ENCODE measurements around the gene EPS15.
"Not testable (repeated sequence)": the region's sequence is repeated elsewhere in the genome, so short reads cannot be mapped to it uniquely, and the experiment has no call there.

Gene EPS15

GRCh38 chr1:51422367-51423072 is 96.5 kb downstream of the EPS15 start:
- no peak for DNase-seq

- DNase-seq = peak; percentile 35
Observed at GRCh38 chr1:51421964-51422363, 97.1 kb downstream of the EPS15 start.

- DNase-seq = no peak
Observed at GRCh38 chr1:51420867-51421627, 98.0 kb downstream of the EPS15 start.

- no peak for DNase-seq
Observed at GRCh38 chr1:51418384-51418959, 100.6 kb downstream of the EPS15 start.

GRCh38 chr1:51417496-51418383 is 101.3 kb downstream of the EPS15 start:
- DNase-seq = no peak

- no peak for DNase-seq
Observed at GRCh38 chr1:51416910-51417309, 102.2 kb downstream of the EPS15 start.

- no peak for DNase-seq
Observed at GRCh38 chr1:51415963-51416362, 103.1 kb downstream of the EPS15 start.

GRCh38 chr1:51414811-51415210 is 104.3 kb downstream of the EPS15 start:
- no peak for DNase-seq

GRCh38 chr1:51411820-51412219 is 107.2 kb downstream of the EPS15 start:
- DNase-seq = not testable (repeated sequence)

GRCh38 chr1:51410568-51411460 is 108.3 kb downstream of the EPS15 start:
- DNase-seq = no peak

GRCh38 chr1:51409755-51410541 is 109.1 kb downstream of the EPS15 start:
- not testable (repeated sequence) for DNase-seq

GRCh38 chr1:51392241-51392640 is 126.8 kb downstream of the EPS15 start:
- no peak for DNase-seq

GRCh38 chr1:51390641-51391040 is 128.4 kb downstream of the EPS15 start:
- not testable (repeated sequence) for DNase-seq

- DNase-seq = not testable (repeated sequence)
Observed at GRCh38 chr1:51387288-51387687, 131.8 kb downstream of the EPS15 start.

GRCh38 chr1:51386259-51386658 is 132.8 kb downstream of the EPS15 start:
- DNase-seq = not testable (repeated sequence)

- DNase-seq = no peak
Observed at GRCh38 chr1:51385776-51386175, 133.3 kb downstream of the EPS15 start.

- no peak for DNase-seq
Observed at GRCh38 chr1:51381964-51382363, 137.1 kb downstream of the EPS15 start.

GRCh38 chr1:51380936-51381335 is 138.1 kb downstream of the EPS15 start:
- DNase-seq = no peak

- DNase-seq = no peak
Observed at GRCh38 chr1:51378871-51379270, 140.2 kb downstream of the EPS15 start.

- DNase-seq = no peak
Observed at GRCh38 chr1:51373898-51374297, 145.2 kb downstream of the EPS15 start.

- DNase-seq = no peak
Observed at GRCh38 chr1:51372561-51372960, 146.5 kb downstream of the EPS15 start.

Data from activated CD4-positive, alpha-beta T cell treated with anti-CD3 and anti-CD28 coated beads, Interleukin-2, Interleukin-6, amounts not matched to agents 100 ng/mL and 50 ng/mL, durations not matched to agents 16 hours and 8 hours (primary cell).